GM21515 (cell line): Measurements from ENCODE around the gene UBE3B.

ENCODE experiments used
- ATAC-seq: cut with Tn5 transposase; IDR thresholded peaks from one replicate; pipeline ENCODE4 v1.9.1; 2021; ENCODE audit not compliant: unreplicated experiment

Gene UBE3B

DNA sequence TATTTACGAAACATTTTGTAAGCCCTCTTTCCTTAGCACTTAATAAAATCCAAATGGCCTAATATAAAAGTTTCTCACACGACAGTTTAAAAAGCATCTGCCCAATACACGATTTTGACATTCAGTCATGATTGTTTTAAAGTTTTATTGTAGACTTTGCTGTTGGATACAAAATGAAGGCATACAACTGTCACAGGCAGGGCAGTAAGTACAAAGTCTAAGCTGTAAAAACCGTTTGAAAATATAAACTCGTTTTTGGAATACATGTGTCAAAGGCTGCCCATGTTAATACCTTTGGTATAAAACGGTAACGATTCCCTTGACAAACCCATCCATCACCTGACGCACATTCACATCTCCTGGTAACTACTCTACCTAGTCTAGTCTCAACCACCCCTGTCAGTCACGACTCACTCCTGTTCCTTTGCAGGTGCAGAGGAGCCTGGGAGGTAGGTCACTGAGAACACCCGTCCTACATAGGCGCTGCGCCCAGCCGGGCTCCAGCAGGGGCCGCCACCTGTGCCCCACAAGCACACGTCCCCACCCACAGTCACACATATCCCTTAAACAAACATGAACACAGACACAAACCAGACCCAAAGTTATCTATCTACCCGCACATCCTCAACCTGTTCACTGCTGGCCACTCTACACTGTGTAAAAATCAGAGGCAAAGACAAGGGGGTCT is 27.4 kb upstream of the UBE3B start:
- ATAC-seq: no peak

DNA sequence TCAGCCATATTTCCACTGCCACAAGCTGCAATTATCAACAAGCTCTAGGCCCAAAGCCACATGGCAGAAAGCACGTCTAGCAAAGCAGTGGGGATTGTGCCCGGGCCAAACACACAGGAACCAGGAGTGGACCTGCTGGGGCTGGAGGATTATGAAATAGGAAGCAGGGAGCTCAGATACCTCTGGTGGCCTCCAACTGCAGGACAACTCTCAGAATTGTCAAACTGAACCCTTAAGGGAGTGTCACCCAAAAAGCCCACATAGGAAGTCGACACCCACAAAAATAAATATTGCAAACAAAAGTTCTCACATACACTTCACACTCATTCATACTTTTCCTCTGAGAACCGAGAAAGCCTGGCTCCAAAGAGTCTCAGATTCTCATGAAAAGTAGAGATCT is 26.5 kb upstream of the UBE3B start:
- ATAC-seq: no peak

DNA sequence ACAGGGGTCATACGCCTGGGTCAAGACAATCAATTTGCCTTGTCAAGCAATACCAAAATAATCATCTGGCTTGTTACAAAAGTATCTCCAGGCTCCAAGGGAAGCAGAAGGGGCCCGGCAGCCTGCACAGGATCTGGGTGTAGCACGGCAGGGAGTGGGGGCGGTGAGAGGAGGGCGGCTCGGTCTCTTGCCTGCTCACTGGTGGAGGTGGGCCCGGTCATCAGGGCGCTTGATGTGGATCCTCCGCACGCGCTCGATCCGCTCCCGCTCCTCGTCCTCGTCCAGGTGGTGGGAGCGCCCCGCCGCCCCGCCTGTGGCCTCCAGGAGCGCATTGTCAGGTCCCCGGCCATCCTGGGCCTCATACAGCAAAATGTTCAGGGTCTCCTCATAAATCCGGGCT is 26.0 kb upstream of the UBE3B start:
- no peak for ATAC-seq

DNA sequence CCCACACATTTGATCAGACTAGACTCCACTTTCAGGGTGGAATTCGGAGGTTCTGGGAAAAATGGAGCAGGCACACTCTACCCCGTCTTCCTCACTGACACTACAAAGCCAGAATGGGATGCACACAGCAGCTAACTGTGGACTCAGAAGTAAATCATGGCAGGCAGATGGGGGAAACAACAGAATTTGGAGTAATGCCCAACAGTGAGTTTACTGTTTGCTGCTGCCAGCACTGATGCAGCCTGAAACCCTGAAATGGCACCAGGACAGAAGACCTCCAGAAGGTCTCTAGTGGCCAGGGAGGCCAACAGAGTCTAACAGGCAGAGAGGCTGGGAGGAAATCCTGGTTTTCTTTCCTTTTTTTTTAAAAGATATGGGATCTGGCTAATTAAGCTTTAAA is 24.9 kb upstream of the UBE3B start:
- no peak for ATAC-seq

DNA sequence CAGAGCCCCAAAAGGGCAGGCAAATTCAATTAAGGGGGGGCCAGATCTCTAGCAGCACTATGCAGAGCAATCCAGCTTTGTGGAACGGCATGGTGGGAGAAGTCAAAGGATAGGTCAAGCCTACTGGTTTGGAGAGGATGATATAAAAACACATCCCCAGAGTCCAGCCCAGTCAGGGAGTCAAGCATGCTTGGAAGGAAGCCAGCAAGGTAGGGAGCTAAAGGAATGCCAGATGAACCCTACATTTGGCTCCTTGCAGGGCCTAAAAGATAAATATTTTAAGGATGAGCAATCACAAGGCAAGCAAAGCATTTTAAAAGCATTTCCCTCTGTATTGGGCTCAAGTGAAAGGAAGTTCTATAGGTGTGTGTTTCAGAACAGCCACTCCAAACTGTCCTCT is 21.7 kb upstream of the UBE3B start:
- no peak for ATAC-seq

DNA sequence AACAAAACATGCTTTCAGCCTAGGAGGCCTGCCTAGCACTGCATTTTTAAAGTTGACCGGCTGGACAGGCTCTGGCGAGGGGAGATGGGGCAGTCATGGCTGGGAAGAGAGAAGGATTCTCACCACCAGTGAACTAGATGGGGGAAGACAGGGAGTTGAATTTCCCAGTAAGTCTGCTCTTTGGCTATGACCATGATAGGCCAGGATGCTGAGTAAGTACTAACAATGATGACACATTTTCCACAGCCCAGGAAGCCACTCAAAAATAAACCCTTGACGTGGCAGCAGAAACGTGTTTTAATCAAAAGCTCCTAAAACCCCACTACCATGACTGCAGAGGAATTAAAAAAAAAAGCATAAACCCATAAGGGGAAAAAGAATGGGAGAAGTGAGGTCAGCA is 19.3 kb upstream of the UBE3B start:
- ATAC-seq: no peak

DNA sequence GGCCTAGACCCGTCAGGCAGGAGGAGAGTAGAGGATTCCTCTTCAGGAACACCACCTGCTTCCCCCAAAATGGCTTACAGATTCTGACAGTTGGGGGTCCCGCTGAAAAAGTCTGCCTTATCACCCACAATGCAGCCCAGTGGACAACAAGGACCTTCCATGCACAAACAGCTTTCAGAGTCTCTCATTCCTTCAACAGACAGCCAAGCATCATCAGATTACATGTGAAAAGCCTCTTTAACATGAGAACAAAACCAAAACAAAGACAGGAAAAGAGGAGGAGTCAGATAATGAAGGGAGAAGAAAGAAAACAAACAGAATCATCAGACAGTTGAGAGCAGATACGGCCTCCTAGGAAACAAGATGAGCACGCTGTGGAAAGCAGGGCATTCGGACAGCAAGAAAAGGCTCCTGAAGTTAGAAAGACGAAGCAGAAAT is 18.6 kb upstream of the UBE3B start:
- no peak for ATAC-seq

DNA sequence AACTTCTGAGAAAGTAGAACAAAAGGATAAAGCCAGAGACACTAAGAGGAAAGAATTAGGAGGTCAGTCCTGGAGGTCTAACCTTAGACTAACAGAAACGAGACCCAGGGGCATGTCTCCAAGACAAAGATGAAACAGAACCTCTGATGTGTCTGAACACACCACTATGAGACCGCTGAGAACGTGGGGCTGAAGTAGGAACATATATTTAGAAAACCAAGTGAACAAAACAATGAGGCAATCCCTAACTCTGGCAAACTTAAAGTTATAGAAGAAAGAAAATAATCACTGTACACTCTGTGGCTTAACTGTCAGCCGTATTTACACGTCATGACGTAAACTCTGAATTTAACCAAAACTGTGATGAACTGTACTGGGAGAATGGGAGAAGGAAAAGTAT is 18.2 kb upstream of the UBE3B start:
- no peak for ATAC-seq

DNA sequence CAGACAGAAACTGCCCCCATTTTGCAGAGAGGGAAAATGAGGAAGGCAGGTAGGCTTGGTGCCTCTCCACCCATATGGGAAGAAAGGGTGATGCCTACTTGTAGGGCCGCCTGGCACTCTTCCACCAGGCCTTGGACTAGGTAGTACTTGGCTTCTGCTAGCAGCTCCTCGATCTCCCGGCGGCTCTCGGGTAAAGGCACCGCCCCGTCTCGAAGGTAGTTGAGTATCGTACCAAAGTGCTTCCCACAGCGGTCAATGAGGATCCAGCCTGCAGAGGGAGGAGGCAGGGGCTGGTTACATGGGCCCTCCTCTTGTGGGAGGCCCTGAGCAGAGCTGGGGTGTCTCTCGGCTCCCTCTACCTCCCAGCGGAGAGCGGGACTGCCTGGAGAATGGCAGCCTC is 16.9 kb upstream of the UBE3B start:
- no peak for ATAC-seq

DNA sequence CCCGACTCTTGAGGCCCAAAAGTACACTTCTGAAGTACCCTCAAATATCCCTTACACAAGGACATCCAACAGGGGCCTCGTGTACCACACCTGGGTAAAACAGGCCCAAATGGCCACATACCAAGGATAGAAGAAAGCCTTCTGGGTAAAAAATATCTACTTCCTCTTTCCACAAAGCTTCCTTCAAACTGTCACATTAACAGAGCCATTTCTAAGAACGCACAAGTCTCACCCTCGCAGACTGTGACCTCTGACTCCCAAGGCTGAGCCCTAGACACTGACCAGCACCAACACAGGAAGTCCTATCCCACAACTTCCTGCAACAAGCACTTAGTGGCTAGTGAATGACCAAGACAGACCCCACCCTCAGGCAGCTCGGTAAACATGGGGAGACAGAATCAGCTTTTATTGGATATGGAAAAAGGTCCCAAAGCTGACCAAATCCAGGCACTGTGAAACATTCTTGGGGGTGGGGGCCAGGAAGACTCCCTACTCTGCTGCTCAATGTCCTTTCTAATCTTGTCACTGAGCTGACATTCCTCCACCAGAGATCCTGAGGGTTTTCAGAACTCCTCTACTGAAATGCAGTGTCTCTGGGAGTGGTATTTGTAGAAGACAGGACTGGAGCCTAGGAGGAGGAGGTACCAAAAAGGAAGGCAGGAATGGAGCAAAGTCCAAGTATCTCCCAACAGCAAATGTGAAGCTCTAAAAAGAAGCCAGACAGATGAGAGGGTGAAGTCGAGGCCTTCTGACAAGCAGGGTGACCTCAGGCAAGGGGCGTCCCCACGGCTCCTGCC is 16.2 kb upstream of the UBE3B start:
- ATAC-seq: no peak

DNA sequence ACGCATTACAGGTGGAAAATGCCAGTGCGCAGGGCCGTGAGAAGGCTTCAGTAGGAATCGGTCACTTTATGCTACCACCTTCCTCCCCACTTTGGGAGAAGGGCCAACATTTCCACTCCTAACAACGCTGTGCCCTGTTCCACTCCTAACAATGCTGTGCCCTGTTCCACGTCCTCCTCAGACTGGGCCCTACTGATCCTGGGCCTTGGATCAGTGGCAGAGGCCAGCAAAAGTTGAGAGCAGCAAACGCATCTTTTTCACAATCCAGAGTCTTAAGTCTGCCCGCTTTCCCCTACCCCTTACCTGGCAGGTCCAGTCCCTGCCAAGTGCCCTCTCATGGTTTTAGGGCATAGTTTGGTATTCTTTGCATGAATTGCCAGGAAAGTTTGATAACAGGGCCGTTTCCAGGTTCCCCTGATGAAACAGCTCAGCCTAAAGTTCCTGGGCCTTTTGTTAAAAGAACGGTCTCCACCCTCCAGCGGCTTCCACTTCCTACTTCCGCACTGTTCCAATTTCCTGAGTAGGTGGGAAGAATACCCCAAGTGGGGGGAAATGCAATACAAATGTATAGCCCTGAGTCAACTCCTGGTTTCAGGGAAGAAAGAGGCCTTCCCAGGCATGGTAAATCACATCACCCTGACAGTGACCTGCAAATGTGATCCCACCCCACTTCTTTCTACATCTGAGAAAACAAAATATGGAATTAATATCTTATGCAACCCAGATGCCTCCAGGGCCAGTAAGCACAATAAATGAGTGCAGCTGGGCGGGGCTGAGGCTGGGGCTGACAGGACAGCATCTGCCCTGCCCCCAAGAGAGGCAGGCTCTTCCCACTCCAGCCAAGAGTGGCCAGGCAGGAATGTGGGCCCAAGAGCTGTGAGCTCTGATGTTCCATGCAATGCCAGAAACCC is 15.3 kb upstream of the UBE3B start:
- ATAC-seq: no peak

DNA sequence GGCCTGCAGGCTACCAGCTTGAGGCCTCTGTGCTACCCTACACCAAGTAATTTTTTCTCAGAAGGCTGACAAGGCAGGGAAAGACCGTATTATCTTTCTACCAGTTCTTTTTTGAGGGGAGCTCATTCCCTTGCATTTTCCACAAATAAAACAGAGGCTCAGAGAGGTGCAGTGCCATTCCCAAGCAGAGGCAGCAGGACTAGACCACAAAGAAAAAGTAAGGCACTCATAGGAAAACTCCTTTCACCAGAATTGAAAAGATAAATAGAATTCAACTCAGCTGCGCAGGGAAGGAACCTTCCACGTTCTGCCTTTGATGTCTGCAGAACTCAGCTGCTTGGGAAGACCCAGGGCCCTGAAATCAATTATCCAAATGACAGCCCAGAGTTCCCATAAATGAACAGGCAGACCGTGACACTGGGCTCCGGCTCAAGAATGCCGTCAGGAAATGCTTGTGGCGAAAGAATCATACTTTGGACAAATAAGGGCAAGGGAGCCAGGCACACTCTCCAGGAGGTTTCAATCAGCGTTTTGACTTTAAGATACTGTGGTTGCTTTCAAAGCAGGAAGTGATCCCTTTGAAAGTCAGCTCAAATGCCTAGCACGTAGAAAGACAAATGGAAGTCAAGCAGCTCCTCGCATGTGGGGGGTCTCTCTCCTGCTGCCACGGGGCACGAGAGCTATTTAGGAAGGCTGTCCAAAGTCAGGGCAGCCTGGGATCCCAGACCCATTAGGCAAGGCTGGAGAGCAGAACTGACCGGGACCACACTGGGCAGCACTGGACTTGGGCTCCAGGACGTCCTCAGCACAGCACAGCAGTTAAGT is 14.4 kb upstream of the UBE3B start:
- ATAC-seq: no peak

DNA sequence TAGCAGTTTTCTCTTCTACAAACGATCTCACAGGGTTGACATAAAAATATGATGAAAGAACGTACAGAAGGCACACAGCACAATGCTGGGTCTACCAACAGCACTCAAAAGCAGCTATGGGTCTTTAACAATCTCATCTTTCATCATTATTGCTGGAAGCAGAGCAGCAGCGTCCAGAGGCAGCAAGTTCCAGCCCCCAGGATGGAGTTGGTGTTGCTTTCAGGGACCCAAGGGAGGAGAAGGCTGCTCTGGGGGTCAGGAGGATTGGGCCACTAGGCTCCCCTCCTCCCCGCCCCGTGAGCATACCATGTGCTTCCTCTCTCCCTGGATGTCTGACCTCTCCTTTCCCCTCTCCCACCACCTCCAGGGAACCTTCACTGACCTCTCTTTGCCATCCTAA is 13.7 kb upstream of the UBE3B start:
- no peak for ATAC-seq

DNA sequence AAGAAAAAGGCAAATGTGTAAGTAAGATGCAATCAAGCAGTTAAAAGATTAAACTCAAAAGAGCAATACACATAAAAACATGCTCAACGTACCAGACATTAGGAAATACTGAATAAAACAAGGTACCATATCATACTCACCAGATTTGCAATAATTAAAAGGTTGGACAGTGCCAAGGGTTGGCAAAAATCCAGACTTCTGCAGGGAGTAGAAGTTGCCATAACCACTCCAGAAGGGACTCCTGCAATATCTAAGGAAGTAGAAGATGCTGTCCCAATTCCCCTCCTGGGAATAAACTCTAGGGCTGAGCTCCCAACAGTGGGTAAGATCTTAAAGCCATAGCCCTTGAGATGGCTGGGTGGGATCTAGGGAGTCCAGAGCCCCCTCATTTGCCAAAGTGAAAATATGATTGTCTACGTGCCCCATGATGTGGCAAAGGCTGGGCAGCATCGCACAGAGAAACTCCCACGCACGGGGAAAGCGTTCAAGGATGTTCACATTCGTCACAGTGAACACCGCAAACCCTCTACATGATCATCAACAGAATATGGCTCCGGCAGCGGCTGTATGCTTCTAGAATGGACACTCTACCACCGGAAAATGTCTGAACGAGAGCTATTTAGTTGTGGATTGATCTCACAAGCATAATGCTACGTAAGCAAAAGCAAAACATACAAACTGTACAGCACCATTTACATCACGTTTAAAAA is 12.6 kb upstream of the UBE3B start:
- ATAC-seq: no peak

DNA sequence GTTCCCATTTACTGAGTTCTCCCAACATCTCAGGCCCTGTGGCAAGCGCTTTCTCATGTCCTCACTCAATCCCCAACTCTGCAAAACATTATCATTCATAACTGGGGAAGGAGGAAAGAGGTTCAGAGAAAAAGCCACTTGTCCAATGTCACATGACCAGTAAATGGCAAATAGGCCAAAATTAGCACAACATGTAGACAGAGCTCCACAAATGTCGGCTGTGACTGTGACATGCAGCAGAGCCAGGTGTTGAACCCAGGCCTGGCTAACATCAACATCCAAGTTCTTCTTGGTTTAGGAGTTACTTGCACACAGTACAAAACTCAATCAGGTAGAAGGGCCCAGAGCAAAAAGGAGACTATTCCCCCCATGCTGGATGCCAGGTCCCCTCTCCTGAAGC is 11.1 kb upstream of the UBE3B start:
- ATAC-seq: no peak

DNA sequence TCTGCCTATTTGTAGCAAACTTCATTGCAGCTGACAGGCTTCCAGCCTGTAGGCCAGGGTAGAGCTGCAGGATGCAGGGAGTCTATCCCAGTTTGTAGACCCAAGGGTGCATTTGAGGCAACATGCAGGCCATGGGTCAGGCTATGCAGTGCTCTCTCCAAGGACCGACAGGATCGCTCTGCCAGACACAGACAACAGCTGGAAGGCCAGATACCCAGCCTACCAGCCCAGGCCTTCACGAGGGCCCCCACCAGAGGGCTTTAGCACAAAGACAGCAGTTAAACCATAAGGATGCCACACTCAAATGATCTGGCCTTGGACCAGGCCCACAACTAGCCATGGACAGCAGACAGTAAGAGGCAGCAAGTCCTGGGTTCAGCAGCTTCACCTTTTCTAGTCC is 10.6 kb upstream of the UBE3B start:
- no peak for ATAC-seq

DNA sequence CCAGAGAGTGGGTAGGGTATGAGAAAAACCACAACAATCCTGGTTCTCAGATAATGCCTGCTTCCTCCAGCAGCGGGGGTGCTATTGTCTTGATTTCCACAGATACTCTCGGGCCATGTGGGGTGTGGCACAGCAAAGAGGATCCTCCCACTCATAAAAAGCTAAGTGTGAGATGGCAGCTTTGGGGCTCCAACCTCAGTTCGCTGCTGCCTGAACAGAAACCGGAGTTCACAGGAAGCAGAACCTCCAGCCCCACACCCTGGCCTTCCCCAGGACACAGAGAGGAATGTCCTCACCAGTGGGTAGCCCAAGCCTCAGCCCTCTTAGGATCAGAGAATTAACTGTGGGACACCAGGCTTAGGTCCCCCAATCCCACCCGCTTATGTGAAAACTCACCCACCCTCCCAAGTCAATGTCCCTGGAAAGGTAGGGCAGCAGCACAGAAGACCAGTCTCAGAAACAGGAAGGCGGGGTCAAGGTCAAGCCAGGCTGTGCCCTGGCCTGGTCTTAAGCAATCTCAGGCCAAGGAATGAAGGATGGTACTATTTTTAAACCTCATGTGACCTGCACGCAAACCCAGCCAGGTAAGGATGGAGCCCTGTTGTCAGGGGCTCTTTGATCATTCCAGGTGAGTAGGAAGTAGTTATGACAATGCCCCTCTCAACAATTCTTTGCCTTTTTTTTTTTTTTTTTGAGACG is 9.3 kb upstream of the UBE3B start:
- ATAC-seq: no peak

DNA sequence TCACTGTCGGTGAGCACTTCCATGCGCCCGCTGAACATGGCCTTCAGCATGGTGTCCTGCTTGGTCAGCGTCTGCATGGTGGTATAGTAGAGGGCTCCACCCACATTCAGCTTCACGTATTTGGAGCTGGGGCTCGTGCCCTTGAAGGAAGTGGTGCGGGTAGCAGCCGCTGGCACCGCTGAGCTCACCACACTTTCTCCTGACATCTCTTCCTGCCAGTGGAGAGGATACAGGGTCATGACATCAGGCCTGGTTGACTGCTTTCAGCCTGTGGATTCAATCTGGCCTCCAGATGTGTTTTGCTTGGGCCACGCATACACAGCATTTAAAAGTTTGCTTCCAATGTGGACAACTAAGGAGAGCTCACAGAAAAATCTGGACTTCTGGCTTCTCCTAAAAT is 7.9 kb upstream of the UBE3B start:
- ATAC-seq: no peak

DNA sequence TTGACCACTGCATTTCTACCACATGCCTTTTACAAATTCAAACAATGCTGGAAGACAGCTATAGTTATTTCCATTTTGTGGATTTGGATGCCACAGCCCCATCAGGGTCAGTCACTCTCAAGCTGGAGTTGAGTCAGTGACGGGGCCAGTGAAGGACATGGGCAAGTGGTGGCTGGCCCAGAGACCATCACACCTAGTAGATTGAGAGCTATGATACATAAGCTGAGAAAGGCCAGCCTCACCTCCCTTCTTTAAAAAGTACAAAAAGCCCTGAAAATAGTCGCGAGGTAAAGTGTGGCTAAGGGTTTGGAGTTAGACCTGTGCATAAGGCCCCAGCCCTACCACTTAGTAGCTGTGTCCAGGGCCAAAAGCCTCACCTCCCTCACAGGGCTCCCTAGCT is 4.4 kb upstream of the UBE3B start:
- ATAC-seq: no peak
